MG63 (cell line): ENCODE data around the gene RAPGEF2. TPM values are rescaled to one million over a fixed set of nuclear protein-coding genes. Genes with fewer than 3 reads are reported as not detected.
"Not testable (repeated sequence)": the region's sequence is repeated elsewhere in the genome, so short reads cannot be mapped to it uniquely, and the experiment has no call there.

Experiments used
- DNase-seq: peaks from one replicate; pipeline ENCODE4 v3.0.0-alpha.2; 2020
- H3K27me3 ChIP-seq: fragments of 250-450 bp; sonication (Bioruptor Pico); 2 replicates; pipeline ENCODE4 v1.5.1; 2020; ENCODE audit warnings: mild to moderate bottlenecking, moderate library complexity
- H3K36me3 ChIP-seq: fragments of 250-450 bp; sonication (Bioruptor Pico); 2 replicates; pipeline ENCODE4 v1.5.1; 2020; ENCODE audit warnings: mild to moderate bottlenecking, moderate library complexity
- H3K4me3 ChIP-seq: fragments of 250-450 bp; sonication (Bioruptor Pico); 2 replicates; pipeline ENCODE4 v1.5.1; 2020; ENCODE audit warnings: mild to moderate bottlenecking, moderate library complexity
- H3K9me3 ChIP-seq: fragments of 250-450 bp; sonication (Bioruptor Pico); 2 replicates; pipeline ENCODE4 v1.5.1; 2020; ENCODE audit warnings: mild to moderate bottlenecking, moderate library complexity
- total RNA-seq: library from RNA; depleted of rRNA; stranded (reverse); fragments of >200 nt; shearing (Covaris generic); gene quantifications from 2 replicates; pipeline ENCODE4 v1.2.3, GENCODE V29; 2014; ENCODE audit warnings: low replicate concordance

RAPGEF2 gene
- total RNA-seq, 1 experiment from 2014 or later = 13.8 TPM

DNA sequence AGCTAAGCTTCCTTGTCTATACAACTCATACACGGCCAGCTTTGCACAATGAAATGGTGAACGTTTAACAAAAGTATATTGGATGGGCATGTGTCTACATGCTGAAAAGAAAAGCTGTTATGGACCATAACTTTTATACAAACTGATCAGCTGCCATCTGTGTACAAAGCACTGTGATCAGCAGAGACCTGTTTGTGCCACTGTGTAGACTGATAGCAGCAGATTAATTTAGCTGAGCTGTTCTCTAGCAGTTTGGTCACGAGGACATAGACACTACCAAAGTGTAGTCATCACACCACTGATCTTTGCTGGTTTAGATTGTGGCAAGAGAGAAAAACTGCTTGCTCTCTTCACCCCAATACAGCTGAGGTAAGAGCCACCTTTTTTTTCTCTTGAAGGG lies 124.5 kb downstream of the RAPGEF2 start:
- DNase-seq = no peak
- no peaks in the 10 kb centered on the region for H3K27me3 ChIP-seq
- H3K9me3 ChIP-seq = no peaks in the 10 kb centered on the region; the same call in 1 of the 2 replicates
- H3K4me3 ChIP-seq = no peak overlapping the region
- no peaks in the 10 kb centered on the region; the same call in 1 of the 2 replicates for H3K36me3 ChIP-seq

GRCh38 chr4:159227984-159228383 lies 125.1 kb downstream of the RAPGEF2 start:
- DNase-seq = peak; percentile 38
- Histone ChIP-seq H3K27me3 (no peaks in the 10 kb centered on the region), H3K36me3 (no peaks in the 10 kb centered on the region; the same call in 1 of the 2 replicates), H3K4me3 (no peak overlapping the region), H3K9me3 (no peaks in the 10 kb centered on the region; the same call in 1 of the 2 replicates)

- Histone ChIP-seq H3K4me3 (no peak overlapping the region), H3K27me3 (no peaks in the 10 kb centered on the region), H3K9me3 (no peaks in the 10 kb centered on the region; the same call in 1 of the 2 replicates), H3K36me3 (no peaks in the 10 kb centered on the region; the same call in 1 of the 2 replicates)
- DNase-seq = no peak
Observed at GRCh38 chr4:159229164-159229563, 126.3 kb downstream of the RAPGEF2 start.

- Histone ChIP-seq H3K27me3 (no peaks in the 10 kb centered on the region), H3K9me3 (0 out of 2 replicates have a peak, but pooled peaks cover 2% of the 10 kb centered on the region), H3K36me3 (no peaks in the 10 kb centered on the region; the same call in 1 of the 2 replicates), H3K4me3 (no peak overlapping the region)
- no peak for DNase-seq
Observed at GRCh38 chr4:159232465-159233106, 129.7 kb downstream of the RAPGEF2 start.

DNA sequence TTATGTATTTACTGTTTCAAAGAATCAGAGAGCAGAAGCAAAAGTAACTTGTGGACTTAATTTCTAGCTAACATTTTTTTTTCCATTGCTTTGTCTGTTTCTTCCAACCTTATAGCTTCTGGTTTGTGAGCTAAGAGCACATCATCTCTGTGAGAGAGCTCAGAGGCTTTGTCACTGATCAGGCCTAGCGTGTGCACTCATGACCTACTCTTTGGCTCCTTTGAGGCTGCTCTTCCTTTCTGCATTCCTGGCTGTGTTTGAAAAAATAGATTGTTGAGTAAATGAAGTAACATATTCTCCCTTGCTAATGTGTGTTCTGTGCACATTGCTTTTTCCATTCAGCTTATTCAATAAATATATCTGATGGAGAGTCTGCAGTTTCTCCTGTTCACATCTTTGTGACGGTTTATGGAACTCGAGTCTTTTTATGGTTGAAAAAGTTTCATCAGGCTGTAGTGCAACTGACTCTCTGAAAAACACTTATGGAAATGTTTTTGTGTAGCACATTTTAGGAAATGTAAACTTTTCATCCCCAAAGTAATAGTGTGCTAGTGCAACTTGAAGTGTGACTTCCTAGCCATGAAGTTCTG lies 133.0 kb downstream of the RAPGEF2 start:
- Histone ChIP-seq H3K9me3 (0 out of 2 replicates have a peak, but pooled peaks cover 2% of the 10 kb centered on the region), H3K27me3 (no peaks in the 10 kb centered on the region), H3K36me3 (0 out of 2 replicates have a peak, but pooled peaks cover 2% of the 10 kb centered on the region), H3K4me3 (no peak overlapping the region)
- DNase-seq = no peak

DNA sequence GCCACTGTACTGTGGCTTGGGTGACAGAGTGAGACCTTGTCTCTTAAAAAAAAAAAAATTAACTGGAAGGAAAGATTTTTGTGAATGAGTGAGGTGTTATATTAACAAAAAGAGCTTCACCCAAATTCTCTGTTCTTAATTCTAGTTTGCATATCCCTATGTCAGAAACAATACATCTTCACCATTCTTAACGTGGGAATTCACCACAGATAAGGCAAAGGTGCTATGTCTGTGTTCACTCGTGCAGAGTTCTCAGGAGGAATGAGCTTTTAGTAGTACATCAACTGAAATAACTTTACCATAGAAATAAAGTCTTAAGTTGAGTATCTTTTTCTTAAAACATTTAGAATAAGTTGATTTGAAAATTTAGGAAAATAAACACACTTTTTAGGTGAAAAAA lies 135.1 kb downstream of the RAPGEF2 start:
- Histone ChIP-seq H3K27me3 (no peaks in the 10 kb centered on the region), H3K4me3 (no peak overlapping the region), H3K9me3 (0 out of 2 replicates have a peak, but pooled peaks cover 2% of the 10 kb centered on the region), H3K36me3 (0 out of 2 replicates have a peak, but pooled peaks cover 2% of the 10 kb centered on the region)
- DNase-seq = no peak

GRCh38 chr4:159238631-159239030 lies 135.8 kb downstream of the RAPGEF2 start:
- 0 out of 2 replicates have a peak, but pooled peaks cover 2% of the 10 kb centered on the region for H3K9me3 ChIP-seq
- H3K4me3 ChIP-seq = no peak overlapping the region
- DNase-seq = no peak
- H3K36me3 ChIP-seq = 0 out of 2 replicates have a peak, but pooled peaks cover 2% of the 10 kb centered on the region
- H3K27me3 ChIP-seq = no peaks in the 10 kb centered on the region

DNA sequence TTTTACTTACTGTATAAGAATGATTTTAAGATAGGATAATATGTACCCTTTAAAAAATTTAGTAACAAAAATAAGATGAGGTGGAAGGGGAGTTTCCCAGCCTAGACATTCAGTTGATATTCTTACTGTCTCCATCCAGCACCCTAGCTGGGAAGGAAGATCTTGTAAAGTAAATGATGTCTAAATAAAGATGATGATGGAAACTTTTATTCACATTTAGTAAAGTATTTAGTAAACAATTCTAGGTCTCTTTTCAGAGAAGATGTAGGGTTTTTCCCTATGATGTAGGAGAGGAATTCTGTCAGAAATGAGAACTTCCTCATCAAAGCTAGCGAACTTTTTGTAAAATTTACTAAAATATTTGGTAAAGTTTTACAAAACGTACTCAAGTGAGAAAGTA lies 136.8 kb downstream of the RAPGEF2 start:
- Histone ChIP-seq H3K9me3 (0 out of 2 replicates have a peak, but pooled peaks cover 2% of the 10 kb centered on the region), H3K36me3 (0 out of 2 replicates have a peak, but pooled peaks cover 2% of the 10 kb centered on the region), H3K27me3 (no peaks in the 10 kb centered on the region), H3K4me3 (no peak overlapping the region)
- DNase-seq = no peak

DNA sequence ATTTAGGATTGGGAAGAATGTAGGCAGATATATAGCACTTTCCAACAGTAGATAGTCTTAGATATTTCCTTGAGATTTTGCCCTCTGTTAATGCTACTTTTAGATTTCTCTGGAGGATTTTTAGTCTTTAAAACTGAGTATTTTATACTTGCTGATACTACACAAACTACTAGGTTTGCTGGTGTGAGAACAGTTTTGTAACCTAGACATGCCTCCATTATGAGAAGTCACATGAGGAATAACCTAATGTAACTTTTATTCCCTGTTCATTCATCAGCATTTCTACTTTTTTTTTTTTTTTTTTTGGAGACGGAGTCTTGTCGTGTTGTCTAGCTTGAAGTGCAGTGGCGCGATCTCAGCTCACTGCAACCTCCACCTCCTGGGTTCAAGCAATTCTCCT lies 137.2 kb downstream of the RAPGEF2 start:
- H3K4me3 ChIP-seq = no peak overlapping the region
- H3K9me3 ChIP-seq = 0 out of 2 replicates have a peak, but pooled peaks cover 2% of the 10 kb centered on the region
- H3K27me3 ChIP-seq = no peaks in the 10 kb centered on the region
- DNase-seq = no peak
- H3K36me3 ChIP-seq = 0 out of 2 replicates have a peak, but pooled peaks cover 2% of the 10 kb centered on the region

- H3K27me3 ChIP-seq = no peaks in the 10 kb centered on the region
- no peak overlapping the region for H3K4me3 ChIP-seq
- H3K36me3 ChIP-seq = 0 out of 2 replicates have a peak, but pooled peaks cover 2% of the 10 kb centered on the region
- H3K9me3 ChIP-seq = 0 out of 2 replicates have a peak, but pooled peaks cover 2% of the 10 kb centered on the region
- DNase-seq = no peak
Observed at GRCh38 chr4:159240687-159241086, 137.8 kb downstream of the RAPGEF2 start.

GRCh38 chr4:159242427-159242826 lies 139.5 kb downstream of the RAPGEF2 start:
- no peak overlapping the region for H3K4me3 ChIP-seq
- H3K27me3 ChIP-seq = no peaks in the 10 kb centered on the region
- no peaks in the 10 kb centered on the region for H3K9me3 ChIP-seq
- 0 out of 2 replicates have a peak, but pooled peaks cover 2% of the 10 kb centered on the region for H3K36me3 ChIP-seq
- DNase-seq = no peak

DNA sequence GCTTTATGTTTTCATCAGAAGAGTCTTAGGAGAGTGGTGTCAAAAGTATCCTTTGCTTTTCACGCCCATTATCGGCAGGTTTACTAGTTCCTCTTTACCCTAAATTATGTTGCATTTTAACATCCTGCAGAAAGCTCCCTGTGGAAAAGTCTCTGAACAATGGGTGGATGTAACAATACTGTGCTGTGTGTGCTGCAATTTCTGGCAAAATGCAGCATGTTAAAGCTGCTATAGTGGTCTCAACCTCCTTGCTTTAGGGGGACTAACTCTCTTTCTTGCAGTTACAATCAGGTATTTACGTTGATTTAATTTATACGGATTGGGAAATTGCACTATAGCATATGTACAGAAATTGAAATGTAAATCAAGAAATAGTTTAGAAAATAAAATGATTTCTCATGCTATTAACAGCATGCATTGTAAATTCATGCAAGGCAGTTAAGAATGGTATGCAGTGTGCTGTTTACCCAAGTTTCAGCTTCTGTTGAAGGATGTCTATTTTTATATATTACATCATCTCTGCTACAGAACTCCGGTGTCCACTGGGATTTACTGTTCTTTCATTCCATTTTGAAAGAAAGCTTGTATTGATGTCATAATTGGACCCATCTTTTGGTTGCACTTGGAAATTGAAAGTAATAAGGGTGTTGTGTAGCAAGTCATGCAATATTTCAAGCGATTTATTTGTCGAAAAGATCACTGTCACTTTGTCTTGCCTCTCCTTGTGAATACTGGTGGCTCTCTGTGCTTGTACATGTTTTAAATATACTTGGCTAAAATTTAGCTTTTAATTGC lies 145.7 kb downstream of the RAPGEF2 start:
- Histone ChIP-seq H3K9me3 (no peaks in the 10 kb centered on the region), H3K4me3 (no peak overlapping the region), H3K27me3 (no peaks in the 10 kb centered on the region), H3K36me3 (0 out of 2 replicates have a peak, but pooled peaks cover 2% of the 10 kb centered on the region)
- no peak for DNase-seq

DNA sequence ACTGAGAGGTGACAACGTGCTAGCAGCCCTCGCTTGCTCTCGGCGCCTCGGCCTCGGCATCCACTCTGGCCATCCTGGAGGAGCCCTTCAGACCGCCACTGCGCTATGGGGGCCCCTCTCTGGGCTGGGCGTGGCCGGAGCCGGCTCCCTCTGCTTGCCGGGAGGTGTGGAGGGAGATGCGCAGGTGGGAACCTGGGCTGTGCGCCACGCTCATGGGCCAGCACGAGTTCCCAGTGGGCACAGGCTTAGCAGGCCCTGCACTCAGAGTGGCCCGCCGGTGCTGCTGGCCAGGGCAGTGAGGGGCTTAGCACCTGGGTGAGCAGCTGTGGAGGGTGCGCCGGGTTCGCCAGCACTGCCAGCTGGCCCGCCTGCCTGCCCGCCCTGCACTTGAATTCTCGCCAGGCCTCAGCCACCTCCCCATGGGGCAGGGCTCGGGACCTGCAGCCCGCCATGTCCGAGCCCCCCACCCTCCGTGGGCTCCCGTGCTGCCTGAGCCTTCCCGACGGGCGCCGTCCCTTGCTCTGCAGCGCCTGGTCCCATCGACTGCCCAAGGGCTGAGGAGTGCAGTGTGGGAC lies 148.0 kb downstream of the RAPGEF2 start:
- Histone ChIP-seq H3K36me3 (0 out of 2 replicates have a peak, but pooled peaks cover 2% of the 10 kb centered on the region), H3K9me3 (no peaks in the 10 kb centered on the region), H3K4me3 (no peak overlapping the region), H3K27me3 (no peaks in the 10 kb centered on the region)
- no peak for DNase-seq

GRCh38 chr4:159251580-159251979 lies 148.7 kb downstream of the RAPGEF2 start:
- H3K4me3 ChIP-seq, H3K27me3 ChIP-seq, H3K9me3 ChIP-seq, H3K36me3 ChIP-seq, DNase-seq: not testable (repeated sequence)

DNA sequence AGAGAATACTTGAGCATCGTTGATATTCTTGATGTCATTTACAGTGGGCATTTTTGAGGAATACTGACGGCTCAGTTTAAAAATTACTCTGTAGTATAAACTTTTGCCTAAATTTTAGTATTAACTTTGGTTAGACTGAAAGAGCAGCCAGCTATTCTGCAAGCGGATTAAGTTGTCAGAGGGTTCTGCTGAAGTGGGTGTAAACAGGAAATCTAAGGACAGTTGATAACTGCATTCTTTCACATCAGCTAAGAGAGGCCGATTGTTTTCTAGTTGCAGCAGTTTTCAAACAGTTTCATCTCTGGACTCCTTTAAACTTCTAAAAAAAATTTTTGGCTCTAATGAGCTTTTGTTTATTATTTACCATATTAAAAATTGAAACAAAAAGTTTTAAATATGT lies 149.6 kb downstream of the RAPGEF2 start:
- Histone ChIP-seq H3K9me3 (no peaks in the 10 kb centered on the region), H3K4me3 (no peak overlapping the region), H3K36me3 (peaks cover 2% of the 10 kb centered on the region; the same call in 1 of the 2 replicates), H3K27me3 (no peaks in the 10 kb centered on the region)
- no peak for DNase-seq

GRCh38 chr4:159256037-159256436 lies 153.2 kb downstream of the RAPGEF2 start:
- no peaks in the 10 kb centered on the region; the same call in 1 of the 2 replicates for H3K36me3 ChIP-seq
- H3K9me3 ChIP-seq = no peaks in the 10 kb centered on the region

More at GRCh38 chr4:159256037-159256436, 153.2 kb downstream of the RAPGEF2 start:
- DNase-seq = no peak
- Histone ChIP-seq H3K4me3 (no peak overlapping the region), H3K27me3 (no peaks in the 10 kb centered on the region)
